CD14-positive monocyte (primary cell): ENCODE data around the gene MYH16. TPM values are rescaled to one million over a fixed set of nuclear protein-coding genes. Genes with fewer than 3 reads are reported as not detected.
A peak's percentile ranks its signal among the peaks of the same experiment; 100 is the strongest.
"Not testable (repeated sequence)": the region's sequence is repeated elsewhere in the genome, so short reads cannot be mapped to it uniquely, and the experiment has no call there.

ENCODE experiments used
- DNase-seq, 3 donors: peaks; one replicate each; pipeline ENCODE4 v3.0.0-alpha.2; 2011 to 2022
- H2AFZ ChIP-seq: 2 replicates; pipeline ENCODE4 v1.6.0; 2012; ENCODE audit warnings: mild to moderate bottlenecking, low read depth, low read length, inconsistent platforms; ENCODE audit not compliant: insufficient read depth, poor library complexity, severe bottlenecking
- H3K27ac ChIP-seq, 2 donors: 1 replicate in 1 of 2; 2 replicates in 1 of 2; pipeline ENCODE4 v1.5.1; 2012 to 2013; ENCODE audit warnings: low read length in 2 of 2, control low read depth in 1 of 2, inconsistent platforms in 1 of 2, low read depth in 1 of 2, mild to moderate bottlenecking in 1 of 2
- H3K27me3 ChIP-seq, 2 donors: one replicate each; pipeline versions ENCODE4 v1.6.0 to v1.6.1; 2011 to 2013; ENCODE audit warnings: low read length in 2 of 2; ENCODE audit not compliant: control insufficient read depth in 2 of 2, insufficient read depth in 2 of 2
- H3K36me3 ChIP-seq, 2 donors: replicated peaks in 1 of 2; 1 replicate in 1 of 2; 2 replicates in 1 of 2; pipeline versions ENCODE4 v1.5.1 to v1.6.1; 2012 to 2013; ENCODE audit warnings: low read length in 2 of 2, control low read depth in 1 of 2, inconsistent platforms in 1 of 2, mild to moderate bottlenecking in 1 of 2; ENCODE audit not compliant: insufficient read depth in 2 of 2, control insufficient read depth in 1 of 2
- H3K4me1 ChIP-seq, 2 donors: 1 replicate in 1 of 2; 2 replicates in 1 of 2; pipeline versions ENCODE4 v1.5.1 to v1.6.1; 2012 to 2013; ENCODE audit warnings: low read length in 2 of 2, control low read depth in 1 of 2, inconsistent platforms in 1 of 2, mild to moderate bottlenecking in 1 of 2, moderate library complexity in 1 of 2; ENCODE audit not compliant: insufficient read depth in 2 of 2, control insufficient read depth in 1 of 2
- H3K4me2 ChIP-seq: replicated peaks from 2 replicates; pipeline ENCODE3; 2012; ENCODE audit warnings: low read length, moderate library complexity, mild to moderate bottlenecking; ENCODE audit not compliant: poor library complexity, severe bottlenecking; ENCODE audit errors: extremely low read depth
- H3K4me3 ChIP-seq, 3 experiments: fragments of 200-600 bp in 1 of 3; sonication (generic) in 1 of 3; replicated peaks in 1 of 3; 1 replicate in 2 of 3; 2 replicates in 1 of 3; pipeline ENCODE4 v1.5.1; 2011 to 2013; ENCODE audit warnings: low read length in 3 of 3, mild to moderate bottlenecking in 3 of 3, control low read depth in 2 of 3, low read depth in 2 of 3, inconsistent platforms in 1 of 3, moderate library complexity in 1 of 3
- H3K79me2 ChIP-seq: 2 replicates; pipeline ENCODE4 v1.6.0; 2012; ENCODE audit warnings: mild to moderate bottlenecking, control low read depth, inconsistent platforms, low read length, moderate library complexity; ENCODE audit not compliant: insufficient read depth
- H3K9ac ChIP-seq: 2 replicates; pipeline ENCODE4 v1.6.0; 2017; ENCODE audit warnings: low read length, mild to moderate bottlenecking; ENCODE audit not compliant: insufficient read depth, poor library complexity, severe bottlenecking
- H3K9me3 ChIP-seq, 2 donors: replicated peaks in 1 of 2; 1 replicate in 1 of 2; 2 replicates in 1 of 2; pipeline versions ENCODE4 v1.5.1 to v1.6.1; 2012 to 2013; ENCODE audit warnings: low read length in 2 of 2, control low read depth in 1 of 2; ENCODE audit not compliant: control insufficient read depth in 1 of 2, insufficient read depth in 1 of 2
- H4K20me1 ChIP-seq: 2 replicates; pipeline ENCODE4 v1.6.0; 2012; ENCODE audit warnings: mild to moderate bottlenecking, low read length, control low read depth, moderate library complexity; ENCODE audit not compliant: insufficient read depth
- H3K27ac Mint-ChIP-seq, 7 donors: one replicate each; pipeline ENCODE4 v1.8.0; 2020; ENCODE audit warnings: mild to moderate bottlenecking in 7 of 7, mixed read lengths in 7 of 7, moderate library complexity in 6 of 7, inconsistent platforms in 2 of 7
- H3K27me3 Mint-ChIP-seq, 3 donors: one replicate each; pipeline ENCODE4 v1.8.0; 2021 to 2022; ENCODE audit warnings: low read depth in 3 of 3, mild to moderate bottlenecking in 3 of 3, mixed read lengths in 3 of 3, moderate library complexity in 3 of 3, inconsistent platforms in 1 of 3
- H3K36me3 Mint-ChIP-seq, 2 donors: one replicate each; pipeline ENCODE4 v1.8.0; 2020; ENCODE audit warnings: mixed read lengths in 2 of 2, inconsistent platforms in 1 of 2, mild to moderate bottlenecking in 1 of 2
- H3K4me1 Mint-ChIP-seq: one replicate; pipeline ENCODE4 v1.8.0; 2020; ENCODE audit warnings: mild to moderate bottlenecking, mixed read lengths
- H3K4me3 Mint-ChIP-seq, 2 donors: one replicate each; pipeline ENCODE4 v1.8.0; 2020; ENCODE audit warnings: mild to moderate bottlenecking in 2 of 2, mixed read lengths in 2 of 2, moderate library complexity in 1 of 2
- H3K9me3 Mint-ChIP-seq, 7 donors: one replicate each; pipeline ENCODE4 v1.8.0; 2020 to 2022; ENCODE audit warnings: mixed read lengths in 7 of 7, mild to moderate bottlenecking in 6 of 7, moderate library complexity in 6 of 7, inconsistent platforms in 2 of 7
- CTCF ChIP-seq: fragments of 200-600 bp; IDR thresholded peaks from one replicate; pipeline ENCODE4 v1.8.0; 2022; ENCODE audit warnings: antibody characterized with exemption, mild to moderate bottlenecking
- WGBS: methylation state at CpG from one replicate; pipeline ENCODE4 v1.1.5; 2013; ENCODE audit warnings: missing lambda C conversion rate; ENCODE audit not compliant: insufficient coverage; 5-methylcytosine and 5-hydroxymethylcytosine counted together
- intact Hi-C, 2 donors: fragments of 100-400 bp; cut with micrococcal nuclease; formaldehyde crosslinking; loops; one replicate each; pipeline versions ENCODE4 v1.15.0 to v1.15.1; 2023
- polyA plus RNA-seq, 3 donors: library from polyadenylated mRNA; depleted of rRNA in 1 of 3; unstranded in 2 of 3; stranded (reverse) in 1 of 3; fragments of 300-500 nt in 2 of 3; fragments of >200 nt in 1 of 3; fragmentation: Illumina TruSeq in 2 of 3; gene quantifications; 1 replicate in 2 of 3; 2 replicates in 1 of 3; pipeline ENCODE4 v1.2.3, GENCODE V29; 2012 to 2021

Gene MYH16
- polyA plus RNA-seq, 3 donors: not detected

DNA sequence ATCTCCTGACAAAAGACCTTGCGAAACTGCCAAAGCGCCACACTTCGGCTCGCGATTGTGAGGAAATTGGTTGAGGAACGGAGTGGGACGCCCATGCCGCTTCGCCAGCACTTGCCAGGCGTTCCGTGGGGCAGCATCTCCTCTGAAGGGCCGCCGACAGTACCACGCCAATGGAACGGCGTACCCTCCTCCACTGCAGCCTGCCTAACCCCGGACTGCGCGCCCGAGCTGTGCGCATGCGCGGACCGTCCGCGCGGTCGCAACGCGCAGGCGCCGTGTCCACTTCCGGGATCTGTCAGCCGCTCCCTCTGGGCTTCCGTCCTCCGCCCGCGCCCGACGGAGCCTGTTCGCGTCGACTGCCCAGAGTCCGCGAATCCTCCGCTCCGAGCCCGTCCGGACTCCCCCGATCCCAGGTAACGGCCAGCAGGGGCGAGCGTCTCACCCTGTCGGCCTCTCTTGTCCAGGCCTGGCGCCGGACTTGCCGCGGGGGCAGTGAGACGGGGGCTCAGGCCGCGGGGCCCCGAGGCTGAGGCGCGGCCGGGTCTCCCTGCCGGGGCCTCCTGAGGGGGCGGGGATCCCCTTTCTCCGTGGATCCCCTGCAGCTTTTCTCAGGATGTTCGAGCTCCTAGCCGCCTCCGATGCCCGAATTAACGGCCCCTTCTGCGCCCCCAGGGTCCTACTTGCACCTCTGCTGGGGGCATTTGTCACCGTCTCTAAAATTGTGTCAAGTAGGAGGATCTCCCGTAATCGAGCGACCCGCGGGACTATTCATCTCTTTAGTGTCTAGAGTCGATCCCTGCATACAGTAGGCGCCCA lies 53.2 kb downstream of the MYH16 start, which contains the start of gene ARPC1A:
Gene ARPC1A, plus strand, starts transcription at position 307 of the 816 bp plus-strand sequence. CDS start 7,456 bp downstream, outside the sequence.
- H3K9me3 ChIP-seq: no peaks in the 10 kb centered on the region
- peaks cover 59% of the 10 kb centered on the region for H3K79me2 ChIP-seq
- peak within 1 kb of the TSS; percentile 93 to 94 for H3K4me3 Mint-ChIP-seq
- H3K9me3 Mint-ChIP-seq: peaks cover 0 to 1% (median 0%) of the 10 kb centered on the region in 7 donors
- WGBS: under 1% methylated on average over 81 of the region's 82 CpGs
- TF ChIP-seq CTCF: peak; percentile 22
- peak within 1 kb of the TSS; percentile 86 to 96 (median 91) for H3K27ac Mint-ChIP-seq
- intact Hi-C loops: loop anchor here (5.0 to 10.0 kb wide), 2 partner anchors 183 to 451 kb away; partner anchors contain the start of genes SMURF1 (in 1 of the 2), TMEM130 (in 1 of the 2) and TRRAP (in 1 of the 2)
- H4K20me1 ChIP-seq: peaks cover 34% of the 10 kb centered on the region
- H3K9ac ChIP-seq: peak within 1 kb of the TSS; percentile 95
- H3K36me3 Mint-ChIP-seq: peaks cover 2 to 4% of the 10 kb centered on the region in 2 donors
- no peaks in the 10 kb centered on the region for H3K27me3 ChIP-seq
- H3K4me1 ChIP-seq: peaks cover 44 to 57% of the 10 kb centered on the region in 2 donors
- no peaks in the 10 kb centered on the region for H3K36me3 ChIP-seq
- H3K4me3 ChIP-seq: peak within 1 kb of the TSS; percentile 62 to 92 (median 84)
- H3K27me3 Mint-ChIP-seq: peaks cover 0 to 1% (median 0%) of the 10 kb centered on the region in 3 donors
- H3K4me1 Mint-ChIP-seq: peaks cover 48% of the 10 kb centered on the region
- peak within 1 kb of the TSS; percentile 38 to 90 for H3K27ac ChIP-seq
- DNase-seq: peak; percentile 87 to 92 (median 91)
- H2AFZ ChIP-seq: peak within 1 kb of the TSS; percentile 99
- peak within 1 kb of the TSS; percentile 92 for H3K4me2 ChIP-seq

DNA sequence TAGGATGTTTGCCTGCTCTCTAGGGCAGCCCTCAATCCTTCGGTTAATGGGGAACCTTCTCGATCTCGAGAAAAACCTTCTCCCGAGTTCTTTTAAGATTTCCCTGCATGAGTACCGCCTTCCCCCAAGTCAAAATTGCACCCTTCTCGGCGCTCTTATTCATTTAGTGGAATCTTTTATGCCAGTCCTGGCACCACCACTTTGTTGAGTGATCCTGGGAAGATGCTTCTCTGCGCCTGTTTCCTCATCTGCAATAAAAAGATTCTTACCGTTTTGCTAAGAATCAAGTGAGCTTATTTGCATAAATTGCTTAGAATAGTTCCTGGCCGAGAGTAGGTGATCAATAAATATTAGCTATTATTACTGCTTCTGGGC lies 53.8 kb downstream of the MYH16 start:
- Histone ChIP-seq H3K79me2 (peaks cover 65% of the 10 kb centered on the region), H4K20me1 (peaks cover 40% of the 10 kb centered on the region), H2AFZ (peak overlapping the region; percentile 99), H3K27ac (peak overlapping the region in 1 of 2 donors; percentile 90), H3K4me2 (peak overlapping the region; percentile 92), H3K9ac (peak overlapping the region; percentile 95), H3K4me1 (peaks cover 50 to 63% of the 10 kb centered on the region in 2 donors), H3K9me3 (no peaks in the 10 kb centered on the region), H3K27me3 (no peaks in the 10 kb centered on the region), H3K4me3 (peak overlapping the region; percentile 62 to 92 (median 84)), H3K36me3 (no peaks in the 10 kb centered on the region)
- peaks cover 4 to 5% of the 10 kb centered on the region in 2 donors for H3K36me3 Mint-ChIP-seq
- H3K4me1 Mint-ChIP-seq: peaks cover 54% of the 10 kb centered on the region
- H3K9me3 Mint-ChIP-seq: peaks cover 0 to 1% (median 0%) of the 10 kb centered on the region in 7 donors
- H3K4me3 Mint-ChIP-seq: peak overlapping the region; percentile 93 to 94
- WGBS: 0% methylated on average over 5 of the region's 10 CpGs
- no peak for TF ChIP-seq CTCF
- H3K27me3 Mint-ChIP-seq: peaks cover 0 to 1% (median 0%) of the 10 kb centered on the region in 3 donors
- intact Hi-C loops: loop anchor here (5.0 to 10.0 kb wide), 2 partner anchors 184 to 452 kb away; partner anchors contain the start of genes SMURF1 (in 1 of the 2), TMEM130 (in 1 of the 2) and TRRAP (in 1 of the 2)
- no peak for DNase-seq
- H3K27ac Mint-ChIP-seq: peak overlapping the region; percentile 86 to 96 (median 91)

DNA sequence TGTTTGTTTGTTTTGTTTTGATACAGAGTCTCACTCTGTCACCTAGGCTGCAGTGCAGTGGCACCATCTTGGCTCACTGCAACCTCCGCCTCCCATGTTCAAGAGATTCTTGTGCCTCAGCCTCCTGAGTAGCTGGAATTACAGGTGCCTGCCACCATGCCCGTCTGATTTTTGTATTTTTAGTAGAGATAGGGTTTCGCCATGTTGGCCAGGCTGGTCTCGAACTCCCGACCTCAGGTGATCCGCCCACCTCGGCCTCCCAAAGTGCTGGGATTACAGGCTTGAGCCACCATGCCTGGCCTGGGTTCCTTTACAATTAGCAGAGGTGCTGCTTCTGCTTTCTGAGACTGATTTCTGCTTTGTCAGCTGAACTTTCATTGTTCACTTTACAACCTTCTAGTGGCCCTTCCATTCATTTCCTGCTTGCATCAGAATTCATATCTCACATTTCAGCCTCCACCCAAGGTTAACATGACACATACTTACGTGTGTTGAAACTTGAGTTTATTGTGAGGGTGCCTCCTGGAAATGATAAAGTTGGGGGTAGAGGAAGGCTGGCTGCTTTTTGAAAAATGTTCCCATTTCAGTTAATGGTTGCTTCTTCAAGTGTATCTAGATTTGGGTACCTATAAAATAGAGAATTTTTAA lies 57.8 kb downstream of the MYH16 start:
- not testable (repeated sequence) for H3K9me3 ChIP-seq, H3K27me3 Mint-ChIP-seq, H3K9me3 Mint-ChIP-seq, H3K27me3 ChIP-seq, H3K9ac ChIP-seq, H2AFZ ChIP-seq
- H3K27ac ChIP-seq: peak overlapping the region; percentile 54 to 81
- intact Hi-C loops: loop anchor here in 1 of 2 donors (5.0 kb wide), 1 partner anchor 47 kb away; no protein-coding TSS in a partner anchor
- H3K36me3 ChIP-seq: peaks cover 12 to 31% of the 10 kb centered on the region in 2 donors
- H3K27ac Mint-ChIP-seq: peak overlapping the region; percentile 88 to 97 (median 96)
- peaks cover 20 to 36% of the 10 kb centered on the region in 2 donors for H3K36me3 Mint-ChIP-seq
- H3K4me2 ChIP-seq: peak overlapping the region; percentile 40
- peak overlapping the region in 1 of 2 donors; percentile 63 for H3K4me3 Mint-ChIP-seq
- WGBS: 39% methylated on average over 5 of the region's 8 CpGs
- H3K4me1 Mint-ChIP-seq: peaks cover 53% of the 10 kb centered on the region
- H3K4me3 ChIP-seq: peak overlapping the region in 1 of 3 experiments; percentile 28
- H4K20me1 ChIP-seq: peaks cover 79% of the 10 kb centered on the region
- DNase-seq: peak; percentile 82 to 91 (median 90)
- H3K79me2 ChIP-seq: peaks cover 97% of the 10 kb centered on the region
- peaks cover 47 to 63% of the 10 kb centered on the region in 2 donors for H3K4me1 ChIP-seq
